Neutrophil (primary cell): ENCODE measurements around the gene CALN1.

Experiments used
- H3K27ac ChIP-seq: fragments of 200-600 bp; sonication (generic); 2 replicates; pipeline ENCODE4 v1.5.1; 2016; ENCODE audit warnings: mild to moderate bottlenecking, moderate library complexity
- H3K27me3 ChIP-seq: fragments of 200-600 bp; sonication (generic); 2 replicates; pipeline ENCODE4 v1.6.0; 2016; ENCODE audit warnings: mild to moderate bottlenecking
- H3K36me3 ChIP-seq: fragments of 200-600 bp; sonication (generic); 2 replicates; pipeline ENCODE4 v1.5.1; 2017
- H3K4me1 ChIP-seq, 2 experiments: fragments of 200-600 bp in 1 of 2; sonication (generic) in 1 of 2; 1 replicate in 1 of 2; 2 replicates in 1 of 2; pipeline versions ENCODE4 v1.5.1 to v1.6.1; 2013 to 2016; ENCODE audit warnings: low read depth in 1 of 2, low read length in 1 of 2, mild to moderate bottlenecking in 1 of 2, moderate library complexity in 1 of 2; ENCODE audit not compliant: control insufficient read depth in 1 of 2, insufficient read depth in 1 of 2
- H3K4me3 ChIP-seq, 2 experiments: fragments of 200-600 bp in 1 of 2; sonication (generic) in 1 of 2; 1 replicate in 1 of 2; 2 replicates in 1 of 2; pipeline ENCODE4 v1.5.1; 2013 to 2016; ENCODE audit warnings: low read depth in 1 of 2, low read length in 1 of 2, mild to moderate bottlenecking in 1 of 2, moderate library complexity in 1 of 2
- H3K9me3 ChIP-seq: fragments of 200-600 bp; sonication (generic); 2 replicates; pipeline ENCODE4 v1.5.1; 2016
- TF ChIP-seq, protein P1 (sequence below): fragments of 200-600 bp; sonication (generic); IDR thresholded peaks from 2 replicates; pipeline ENCODE4 v1.5.1; 2016; ENCODE audit warnings: antibody characterized with exemption

The CALN1 gene

DNA sequence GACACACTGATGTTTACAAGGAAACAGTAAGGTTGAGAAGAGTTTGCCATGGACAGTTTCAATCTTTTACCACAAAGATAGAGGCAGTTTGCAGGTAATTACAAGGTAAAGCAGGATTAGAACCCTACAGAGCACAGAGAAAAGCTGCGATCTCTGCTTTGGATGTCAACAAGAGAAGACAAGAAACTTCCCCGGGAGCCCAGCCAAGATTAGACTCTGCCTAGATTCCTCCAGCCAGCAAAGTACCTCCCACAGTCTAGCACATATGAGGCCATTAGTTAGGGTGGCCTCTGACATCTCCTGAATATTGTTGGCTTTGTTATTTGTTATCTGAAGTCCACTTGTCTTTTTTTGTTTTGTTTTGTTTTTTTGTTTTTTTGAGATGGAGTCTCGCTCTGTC, 178.1 kb downstream of the CALN1 start:
- TF ChIP-seq, protein P1, sequence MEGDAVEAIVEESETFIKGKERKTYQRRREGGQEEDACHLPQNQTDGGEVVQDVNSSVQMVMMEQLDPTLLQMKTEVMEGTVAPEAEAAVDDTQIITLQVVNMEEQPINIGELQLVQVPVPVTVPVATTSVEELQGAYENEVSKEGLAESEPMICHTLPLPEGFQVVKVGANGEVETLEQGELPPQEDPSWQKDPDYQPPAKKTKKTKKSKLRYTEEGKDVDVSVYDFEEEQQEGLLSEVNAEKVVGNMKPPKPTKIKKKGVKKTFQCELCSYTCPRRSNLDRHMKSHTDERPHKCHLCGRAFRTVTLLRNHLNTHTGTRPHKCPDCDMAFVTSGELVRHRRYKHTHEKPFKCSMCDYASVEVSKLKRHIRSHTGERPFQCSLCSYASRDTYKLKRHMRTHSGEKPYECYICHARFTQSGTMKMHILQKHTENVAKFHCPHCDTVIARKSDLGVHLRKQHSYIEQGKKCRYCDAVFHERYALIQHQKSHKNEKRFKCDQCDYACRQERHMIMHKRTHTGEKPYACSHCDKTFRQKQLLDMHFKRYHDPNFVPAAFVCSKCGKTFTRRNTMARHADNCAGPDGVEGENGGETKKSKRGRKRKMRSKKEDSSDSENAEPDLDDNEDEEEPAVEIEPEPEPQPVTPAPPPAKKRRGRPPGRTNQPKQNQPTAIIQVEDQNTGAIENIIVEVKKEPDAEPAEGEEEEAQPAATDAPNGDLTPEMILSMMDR = no peak
- no peak overlapping the region for H3K4me3 ChIP-seq

DNA sequence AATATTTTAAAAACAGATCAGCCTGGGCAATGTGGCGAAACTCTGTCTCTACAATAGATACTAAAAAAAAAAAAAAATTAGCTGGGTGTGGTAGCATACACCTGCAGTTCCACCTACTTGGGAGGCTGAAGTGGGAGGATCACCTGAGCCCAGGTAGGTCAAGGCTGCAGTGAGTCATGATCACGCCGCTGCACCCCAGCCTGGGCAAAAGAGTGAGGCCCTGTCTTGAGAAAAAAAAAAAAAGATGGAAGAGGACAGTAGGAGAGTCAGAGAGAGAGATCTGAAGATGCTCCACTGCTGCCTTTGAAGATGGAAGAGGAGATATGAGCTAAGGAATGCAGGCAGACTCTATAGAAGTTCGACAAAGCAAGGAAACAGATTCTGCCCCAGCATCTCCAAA, 181.9 kb downstream of the CALN1 start:
- Histone ChIP-seq H3K27ac (no peak overlapping the region), H3K4me3 (no peak overlapping the region), H3K9me3 (no peaks in the 10 kb centered on the region), H3K27me3 (no peaks in the 10 kb centered on the region), H3K4me1 (no peaks in the 10 kb centered on the region), H3K36me3 (no peaks in the 10 kb centered on the region)
- TF ChIP-seq, protein P1 = no peak

More for the DNA sequence above, 178.1 kb downstream of the CALN1 start:
- Histone ChIP-seq H3K9me3 (no peaks in the 10 kb centered on the region), H3K27me3 (no peaks in the 10 kb centered on the region), H3K27ac (no peak overlapping the region), H3K36me3 (no peaks in the 10 kb centered on the region), H3K4me1 (no peaks in the 10 kb centered on the region)

DNA sequence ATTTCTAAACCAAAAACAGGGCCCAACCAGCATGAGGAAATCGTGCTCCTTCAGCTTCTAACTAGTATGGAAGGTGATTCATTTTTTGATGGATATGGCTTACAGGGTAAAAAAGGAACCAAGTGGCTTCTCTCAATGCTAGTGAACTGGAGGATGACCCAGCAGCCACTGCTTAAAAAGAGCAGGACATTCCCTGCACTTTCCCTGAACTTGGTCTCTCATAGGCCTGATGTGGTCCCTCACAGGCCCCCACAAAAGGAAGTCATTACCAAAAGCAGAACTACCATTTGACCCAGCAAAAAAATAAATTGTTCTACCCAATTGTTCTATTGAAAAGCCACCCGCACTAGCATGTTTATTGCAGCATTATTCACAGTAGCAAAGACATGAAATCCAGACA, 188.8 kb downstream of the CALN1 start:
- Histone ChIP-seq H3K36me3 (no peaks in the 10 kb centered on the region), H3K9me3 (no peaks in the 10 kb centered on the region), H3K4me1 (no peaks in the 10 kb centered on the region), H3K27ac (no peak overlapping the region), H3K4me3 (no peak overlapping the region), H3K27me3 (no peaks in the 10 kb centered on the region)
- TF ChIP-seq, protein P1 = no peak

DNA sequence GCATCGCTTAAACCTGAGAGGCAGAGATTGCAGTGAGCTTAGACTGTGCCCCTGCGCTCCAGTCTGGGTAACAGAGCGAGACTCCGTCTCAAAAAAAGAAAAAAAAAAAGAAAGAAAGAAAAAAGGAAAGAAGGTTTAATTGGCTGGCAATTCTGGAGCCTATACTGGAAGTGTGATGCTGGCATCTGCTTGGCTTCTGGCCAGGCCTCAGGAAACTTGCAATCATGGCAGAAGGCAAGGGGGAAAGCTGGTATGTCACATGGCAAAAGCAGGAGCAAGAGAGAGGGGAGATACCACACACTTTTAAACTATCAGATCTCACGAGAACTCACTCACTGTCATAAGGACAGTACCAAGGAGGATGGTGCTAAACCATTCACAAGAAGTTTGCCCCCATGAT, 190.0 kb downstream of the CALN1 start:
- TF ChIP-seq, protein P1 = no peak
- no peaks in the 10 kb centered on the region for H3K36me3 ChIP-seq
- no peaks in the 10 kb centered on the region for H3K4me1 ChIP-seq
- H3K27me3 ChIP-seq = no peaks in the 10 kb centered on the region
- no peak overlapping the region for H3K27ac ChIP-seq
- H3K9me3 ChIP-seq = no peaks in the 10 kb centered on the region
- H3K4me3 ChIP-seq = no peak overlapping the region

DNA sequence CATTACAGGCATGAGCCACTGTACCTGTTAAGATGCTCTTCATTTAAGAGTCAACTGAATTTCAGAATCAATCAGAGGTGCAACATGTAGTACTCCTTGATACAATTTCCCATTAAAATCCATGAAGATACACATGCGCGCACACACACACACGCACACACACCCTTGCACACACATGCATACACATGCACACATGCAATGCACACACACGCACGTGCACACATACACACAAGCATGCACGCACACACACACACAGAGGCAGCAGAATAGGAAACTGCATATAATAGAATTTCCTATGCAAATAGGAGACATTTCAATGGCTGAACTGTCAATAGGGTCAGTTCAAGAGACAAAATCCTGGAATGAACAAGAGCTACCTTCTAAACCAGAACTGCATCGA, 192.6 kb downstream of the CALN1 start:
- Histone ChIP-seq H3K4me3 (no peak overlapping the region), H3K27ac (no peak overlapping the region), H3K9me3 (no peaks in the 10 kb centered on the region), H3K36me3 (no peaks in the 10 kb centered on the region), H3K27me3 (no peaks in the 10 kb centered on the region), H3K4me1 (no peaks in the 10 kb centered on the region)
- TF ChIP-seq, protein P1 = no peak

DNA sequence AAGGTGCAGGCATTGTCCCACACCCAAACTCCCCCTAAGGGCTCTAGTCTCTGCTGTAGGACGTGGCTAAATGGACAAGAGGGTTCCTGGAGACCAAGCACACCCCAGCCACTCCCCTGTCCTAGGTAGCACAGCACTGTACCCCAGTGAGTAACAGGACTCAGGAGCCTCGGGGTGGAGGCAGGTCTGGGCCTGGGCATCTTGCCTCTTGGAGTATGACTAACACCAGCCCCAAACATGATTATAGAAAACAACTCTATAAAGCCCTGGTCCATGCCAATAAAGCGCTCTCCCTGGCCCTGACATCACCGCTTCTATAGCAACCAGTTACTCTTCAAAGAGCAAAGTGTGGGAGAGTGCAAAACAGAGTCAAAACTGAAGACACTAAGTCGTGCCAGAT, 195.0 kb downstream of the CALN1 start:
- TF ChIP-seq, protein P1 = no peak
- no peaks in the 10 kb centered on the region for H3K4me1 ChIP-seq
- H3K27me3 ChIP-seq = no peaks in the 10 kb centered on the region
- no peak overlapping the region for H3K27ac ChIP-seq
- H3K4me3 ChIP-seq = no peak overlapping the region
- no peaks in the 10 kb centered on the region for H3K9me3 ChIP-seq
- H3K36me3 ChIP-seq = no peaks in the 10 kb centered on the region
